Non-pigmented ciliary epithelial cell (primary cell): ENCODE data around the gene C20orf96.
"Not testable (repeated sequence)": the region's sequence is repeated elsewhere in the genome, so short reads cannot be mapped to it uniquely, and the experiment has no call there.

ENCODE experiments used
- DNase-seq: peaks from one replicate; pipeline ENCODE4 v3.0.0-alpha.2; 2010; ENCODE audit warnings: low read depth

The C20orf96 gene

DNA sequence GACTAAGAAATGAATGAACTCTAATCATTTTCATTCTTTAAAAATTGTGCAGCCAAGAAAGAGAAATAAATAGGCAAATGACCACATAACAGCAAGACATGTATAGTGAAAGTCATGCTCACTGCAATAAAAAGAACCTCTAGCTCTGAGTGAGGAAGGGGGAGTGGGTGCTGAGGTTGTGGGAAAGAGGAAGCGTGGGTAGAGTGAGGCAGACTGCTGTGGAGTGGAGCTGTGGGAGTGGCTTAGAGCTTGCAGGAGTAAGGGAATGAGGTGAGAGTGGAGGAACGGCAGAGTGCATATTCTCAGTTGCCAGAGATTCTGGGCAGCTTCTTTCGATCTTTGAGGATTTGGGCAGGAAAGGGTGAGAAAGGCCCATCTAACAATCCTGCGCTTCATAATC is 53.1 kb downstream of the C20orf96 start:
- DNase-seq, result no peak

GRCh38 chr20:235891-236290 is 54.7 kb downstream of the C20orf96 start:
- no peak for DNase-seq

DNA sequence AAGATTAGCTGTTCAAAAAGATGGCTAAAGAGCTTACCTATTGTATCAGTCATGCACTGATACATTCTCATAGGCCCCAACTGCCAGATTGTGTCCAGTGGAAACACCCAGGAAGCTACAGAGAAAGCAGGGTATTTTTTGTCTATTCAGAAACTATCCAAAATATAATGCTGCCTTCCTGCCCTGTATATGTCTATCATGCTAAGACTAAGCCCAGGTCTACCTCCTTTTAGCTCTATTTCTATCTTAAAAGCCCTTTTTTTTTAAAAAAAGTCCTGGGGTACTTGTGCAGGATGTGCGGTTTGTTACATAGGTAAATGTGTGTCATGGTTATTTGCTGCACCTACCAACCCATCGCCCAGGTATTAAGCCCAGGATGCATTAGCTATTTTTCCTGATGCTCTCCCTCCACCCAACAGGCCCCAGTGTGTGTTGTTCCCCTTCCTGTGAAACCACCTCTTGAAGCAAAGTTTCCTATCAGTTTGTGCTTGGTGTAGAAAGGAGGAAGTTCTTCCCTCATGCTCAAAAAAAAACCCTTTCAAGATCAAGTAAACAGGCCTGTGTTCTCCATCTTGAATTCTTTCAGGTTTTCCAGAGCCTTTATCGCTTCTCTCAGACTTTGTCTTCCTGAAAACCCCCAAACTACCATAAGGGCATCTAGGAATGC is 63.0 kb downstream of the C20orf96 start:
- no peak for DNase-seq

DNA sequence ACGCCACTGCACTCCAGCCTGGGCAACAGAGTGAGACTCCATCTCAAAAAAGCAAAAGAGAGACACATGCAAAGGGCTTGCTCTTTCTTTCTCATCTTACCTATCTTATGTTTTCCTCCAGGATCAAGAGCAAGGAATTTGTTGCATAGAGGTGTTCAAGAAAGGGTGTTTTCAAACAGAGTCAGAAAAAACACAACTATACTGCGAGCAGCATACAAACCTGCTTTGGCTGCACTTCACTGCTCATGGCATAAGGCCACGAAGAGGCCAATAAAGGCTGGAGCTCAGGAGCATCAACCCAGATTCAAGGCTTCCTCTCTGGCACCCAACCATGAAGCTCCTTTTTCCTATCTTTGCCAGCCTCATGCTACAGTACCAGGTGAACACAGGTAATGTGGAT is 63.6 kb downstream of the C20orf96 start, which contains the start of gene DEFB129:
Gene DEFB129, plus strand, starts transcription at position 301 of the 400 bp plus-strand sequence. Its CDS starts 31 bp downstream, at position 332.
- no peak for DNase-seq

- DNase-seq, result not testable (repeated sequence)
These were observed 64.7 kb downstream of the C20orf96 start for GRCh38 chr20:225879-226278.

- no peak for DNase-seq
These were observed 69.2 kb downstream of the C20orf96 start for GRCh38 chr20:221258-221830.
